Measurements from ENCODE around the gene CSF2.

Gene CSF2

GRCh38 chr5:132069994-132070393 lies 3.6 kb upstream of the CSF2 start:
- H3K27me3 Mint-ChIP-seq = no peaks in the 10 kb centered on the region

DNA sequence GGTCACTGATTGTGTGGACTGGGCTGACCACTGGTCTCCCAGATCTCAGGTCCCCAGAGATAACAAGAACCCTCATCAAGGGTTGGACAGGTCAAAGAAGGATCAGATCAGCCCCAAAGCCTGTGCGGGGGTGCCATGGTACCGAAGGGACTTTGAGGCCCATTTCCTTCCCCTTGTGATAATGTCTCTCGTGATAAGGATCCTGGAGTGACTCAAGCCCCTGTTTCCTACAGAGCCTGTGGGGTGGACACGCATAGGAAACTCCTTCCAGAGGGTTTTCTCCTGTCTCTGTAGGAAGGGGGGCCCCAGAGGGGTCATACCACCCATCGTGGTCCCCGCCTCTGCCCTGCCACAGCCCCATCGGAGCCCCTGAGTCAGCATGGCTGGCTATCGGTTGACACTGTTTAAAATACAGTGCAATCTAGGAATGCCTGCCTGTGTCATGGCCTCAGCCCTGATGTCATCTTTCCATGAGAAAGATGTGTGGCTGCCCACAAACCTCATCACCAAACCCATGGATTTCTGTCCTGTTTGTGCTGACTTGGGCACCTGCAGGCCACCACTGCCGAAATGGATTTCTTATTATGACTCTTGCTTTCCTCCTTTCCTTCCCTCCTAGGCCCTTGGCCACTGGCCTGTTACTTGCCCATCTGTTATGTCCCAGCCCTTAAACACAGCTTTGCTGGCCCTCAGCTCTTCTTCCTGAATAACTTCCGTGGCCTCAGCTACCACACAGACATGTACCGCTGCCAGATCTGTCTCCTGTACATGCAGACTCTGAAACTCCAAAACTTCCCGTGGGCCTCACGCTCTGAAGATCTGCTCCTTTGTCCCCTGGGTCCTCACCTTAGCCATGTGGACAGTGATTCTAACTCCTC lies 2.9 kb upstream of the CSF2 start:
- ATAC-seq (peak; percentile 77), DNase-seq (peak; percentile 80)
- Mint-ChIP-seq H3K9me3 (no peaks in the 10 kb centered on the region), H3K4me1 (peaks cover 78% of the 10 kb centered on the region), H3K4me3 (peak overlapping the region; percentile 26), H3K36me3 (ENCODE audit: low read depth) (peaks cover 21% of the 10 kb centered on the region), H3K27ac (peak overlapping the region; percentile 91), H3K27me3 (no peaks in the 10 kb centered on the region)

More at GRCh38 chr5:132069994-132070393, 3.6 kb upstream of the CSF2 start:
- Mint-ChIP-seq H3K36me3 (ENCODE audit: low read depth) (peaks cover 14% of the 10 kb centered on the region), H3K9me3 (no peaks in the 10 kb centered on the region), H3K4me1 (peaks cover 78% of the 10 kb centered on the region), H3K4me3 (peak overlapping the region; percentile 26), H3K27ac (peak overlapping the region; percentile 91)
- DNase-seq (no peak), ATAC-seq (no peak)

- peak overlapping the region; percentile 91 for H3K27ac Mint-ChIP-seq
- peaks cover 74% of the 10 kb centered on the region for H3K4me1 Mint-ChIP-seq
- H3K4me3 Mint-ChIP-seq = peak overlapping the region; percentile 15
- no peaks in the 10 kb centered on the region for H3K9me3 Mint-ChIP-seq
- H3K36me3 Mint-ChIP-seq (ENCODE audit: low read depth) = peaks cover 23% of the 10 kb centered on the region
- H3K27me3 Mint-ChIP-seq = no peaks in the 10 kb centered on the region
- DNase-seq (no peak), ATAC-seq (no peak)
These were observed 2.3 kb upstream of the CSF2 start for GRCh38 chr5:132071338-132071707.

- Mint-ChIP-seq H3K9me3 (no peaks in the 10 kb centered on the region), H3K27ac (peak overlapping the region; percentile 91), H3K4me3 (no peak overlapping the region), H3K36me3 (ENCODE audit: low read depth) (peaks cover 25% of the 10 kb centered on the region), H3K27me3 (no peaks in the 10 kb centered on the region), H3K4me1 (peaks cover 76% of the 10 kb centered on the region)
- ATAC-seq (no peak), DNase-seq (no peak)
These were observed 1.5 kb upstream of the CSF2 start for GRCh38 chr5:132072070-132072469.

DNA sequence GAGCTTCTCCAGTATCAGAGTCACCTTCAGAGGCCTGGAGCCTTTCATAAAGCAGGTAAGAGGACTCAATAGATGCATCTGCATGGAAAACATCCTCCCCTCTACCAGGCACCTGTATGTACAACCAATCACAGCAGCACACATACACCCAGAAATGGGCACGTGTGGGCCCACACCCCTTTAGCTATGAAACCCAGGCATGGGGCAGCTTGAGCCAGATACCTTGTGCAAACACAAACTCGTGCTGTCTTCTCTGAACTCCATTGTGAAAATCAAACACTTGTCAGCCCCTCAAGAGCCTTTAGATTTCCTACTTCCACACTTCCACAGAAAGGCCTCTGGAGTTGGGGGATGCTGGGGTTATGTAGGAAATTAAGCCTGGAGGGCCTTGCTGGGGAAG lies 1.1 kb upstream of the CSF2 start:
- H3K36me3 Mint-ChIP-seq (ENCODE audit: low read depth) = peaks cover 25% of the 10 kb centered on the region
- ATAC-seq (no peak), DNase-seq (no peak)
- H3K27ac Mint-ChIP-seq = peak overlapping the region; percentile 91
- no peak overlapping the region for H3K4me3 Mint-ChIP-seq
- peaks cover 79% of the 10 kb centered on the region for H3K4me1 Mint-ChIP-seq
- no peaks in the 10 kb centered on the region for H3K9me3 Mint-ChIP-seq
- H3K27me3 Mint-ChIP-seq = no peaks in the 10 kb centered on the region

DNA sequence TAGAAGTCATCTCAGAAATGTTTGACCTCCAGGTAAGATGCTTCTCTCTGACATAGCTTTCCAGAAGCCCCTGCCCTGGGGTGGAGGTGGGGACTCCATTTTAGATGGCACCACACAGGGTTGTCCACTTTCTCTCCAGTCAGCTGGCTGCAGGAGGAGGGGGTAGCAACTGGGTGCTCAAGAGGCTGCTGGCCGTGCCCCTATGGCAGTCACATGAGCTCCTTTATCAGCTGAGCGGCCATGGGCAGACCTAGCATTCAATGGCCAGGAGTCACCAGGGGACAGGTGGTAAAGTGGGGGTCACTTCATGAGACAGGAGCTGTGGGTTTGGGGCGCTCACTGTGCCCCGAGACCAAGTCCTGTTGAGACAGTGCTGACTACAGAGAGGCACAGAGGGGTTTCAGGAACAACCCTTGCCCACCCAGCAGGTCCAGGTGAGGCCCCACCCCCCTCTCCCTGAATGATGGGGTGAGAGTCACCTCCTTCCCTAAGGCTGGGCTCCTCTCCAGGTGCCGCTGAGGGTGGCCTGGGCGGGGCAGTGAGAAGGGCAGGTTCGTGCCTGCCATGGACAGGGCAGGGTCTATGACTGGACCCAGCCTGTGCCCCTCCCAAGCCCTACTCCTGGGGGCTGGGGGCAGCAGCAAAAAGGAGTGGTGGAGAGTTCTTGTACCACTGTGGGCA lies 642 bp downstream of the CSF2 start:
- ATAC-seq (no peak), DNase-seq (no peak)
- Mint-ChIP-seq H3K4me1 (peaks cover 87% of the 10 kb centered on the region), H3K4me3 (peak overlapping the region; percentile 84), H3K27me3 (no peaks in the 10 kb centered on the region), H3K9me3 (no peaks in the 10 kb centered on the region), H3K36me3 (ENCODE audit: low read depth) (peaks cover 25% of the 10 kb centered on the region), H3K27ac (peak overlapping the region; percentile 91)

DNA sequence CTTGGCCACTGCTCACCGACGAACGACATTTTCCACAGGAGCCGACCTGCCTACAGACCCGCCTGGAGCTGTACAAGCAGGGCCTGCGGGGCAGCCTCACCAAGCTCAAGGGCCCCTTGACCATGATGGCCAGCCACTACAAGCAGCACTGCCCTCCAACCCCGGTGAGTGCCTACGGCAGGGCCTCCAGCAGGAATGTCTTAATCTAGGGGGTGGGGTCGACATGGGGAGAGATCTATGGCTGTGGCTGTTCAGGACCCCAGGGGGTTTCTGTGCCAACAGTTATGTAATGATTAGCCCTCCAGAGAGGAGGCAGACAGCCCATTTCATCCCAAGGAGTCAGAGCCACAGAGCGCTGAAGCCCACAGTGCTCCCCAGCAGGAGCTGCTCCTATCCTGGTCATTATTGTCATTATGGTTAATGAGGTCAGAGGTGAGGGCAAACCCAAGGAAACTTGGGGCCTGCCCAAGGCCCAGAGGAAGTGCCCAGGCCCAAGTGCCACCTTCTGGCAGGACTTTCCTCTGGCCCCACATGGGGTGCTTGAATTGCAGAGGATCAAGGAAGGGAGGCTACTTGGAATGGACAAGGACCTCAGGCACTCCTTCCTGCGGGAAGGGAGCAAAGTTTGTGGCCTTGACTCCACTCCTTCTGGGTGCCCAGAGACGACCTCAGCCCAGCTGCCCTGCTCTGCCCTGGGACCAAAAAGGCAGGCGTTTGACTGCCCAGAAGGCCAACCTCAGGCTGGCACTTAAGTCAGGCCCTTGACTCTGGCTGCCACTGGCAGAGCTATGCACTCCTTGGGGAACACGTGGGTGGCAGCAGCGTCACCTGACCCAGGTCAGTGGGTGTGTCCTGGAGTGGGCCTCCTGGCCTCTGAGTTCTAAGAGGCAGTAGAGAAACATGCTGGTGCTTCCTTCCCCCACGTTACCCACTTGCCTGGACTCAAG lies 1.5 kb downstream of the CSF2 start:
- ATAC-seq = peak; percentile 31
- no peaks in the 10 kb centered on the region for H3K9me3 Mint-ChIP-seq

DNA sequence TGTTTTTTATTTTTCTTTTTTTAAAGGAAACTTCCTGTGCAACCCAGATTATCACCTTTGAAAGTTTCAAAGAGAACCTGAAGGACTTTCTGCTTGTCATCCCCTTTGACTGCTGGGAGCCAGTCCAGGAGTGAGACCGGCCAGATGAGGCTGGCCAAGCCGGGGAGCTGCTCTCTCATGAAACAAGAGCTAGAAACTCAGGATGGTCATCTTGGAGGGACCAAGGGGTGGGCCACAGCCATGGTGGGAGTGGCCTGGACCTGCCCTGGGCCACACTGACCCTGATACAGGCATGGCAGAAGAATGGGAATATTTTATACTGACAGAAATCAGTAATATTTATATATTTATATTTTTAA lies 2.1 kb downstream of the CSF2 start:
- H3K36me3 Mint-ChIP-seq (ENCODE audit: low read depth) = peaks cover 25% of the 10 kb centered on the region
- no peaks in the 10 kb centered on the region for H3K27me3 Mint-ChIP-seq
- H3K27ac Mint-ChIP-seq = peak overlapping the region; percentile 91
- peak overlapping the region; percentile 84 for H3K4me3 Mint-ChIP-seq
- no peaks in the 10 kb centered on the region for H3K9me3 Mint-ChIP-seq
- DNase-seq (no peak), ATAC-seq (no peak)
- peaks cover 86% of the 10 kb centered on the region for H3K4me1 Mint-ChIP-seq

More for the DNA sequence above, 1.5 kb downstream of the CSF2 start:
- peak overlapping the region; percentile 91 for H3K27ac Mint-ChIP-seq
- H3K27me3 Mint-ChIP-seq = no peaks in the 10 kb centered on the region
- peak; percentile 71 for DNase-seq
- peaks cover 88% of the 10 kb centered on the region for H3K4me1 Mint-ChIP-seq
- H3K36me3 Mint-ChIP-seq (ENCODE audit: low read depth) = peaks cover 25% of the 10 kb centered on the region
- peak overlapping the region; percentile 84 for H3K4me3 Mint-ChIP-seq

- Mint-ChIP-seq H3K4me3 (peak overlapping the region; percentile 84), H3K27ac (peak overlapping the region; percentile 91), H3K36me3 (ENCODE audit: low read depth) (peaks cover 25% of the 10 kb centered on the region), H3K4me1 (peaks cover 82% of the 10 kb centered on the region), H3K27me3 (no peaks in the 10 kb centered on the region), H3K9me3 (no peaks in the 10 kb centered on the region)
- DNase-seq (peak; percentile 62), ATAC-seq (peak; percentile 39)
These were observed 2.7 kb downstream of the CSF2 start for GRCh38 chr5:132076202-132076830.

DNA sequence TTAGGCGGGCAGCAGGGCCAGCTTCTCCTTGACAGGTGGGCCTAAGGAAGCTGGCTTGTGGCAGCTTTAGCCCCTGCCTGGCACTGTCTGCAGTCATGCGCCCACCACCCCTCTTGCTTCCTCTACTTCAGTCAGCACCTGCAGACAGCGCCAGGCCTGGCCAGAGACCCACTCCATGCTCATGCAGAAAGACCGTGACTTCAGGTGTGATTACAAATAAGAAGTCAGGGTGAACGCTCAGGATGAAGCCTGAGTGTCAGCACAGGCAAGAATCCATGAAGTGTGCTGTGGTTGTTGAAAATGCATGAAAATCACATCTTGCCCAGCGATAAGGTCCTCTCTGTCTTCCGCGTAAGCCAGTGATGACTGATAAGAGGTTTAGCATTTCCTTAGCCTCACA lies 3.4 kb downstream of the CSF2 start:
- Mint-ChIP-seq H3K36me3 (ENCODE audit: low read depth) (peaks cover 25% of the 10 kb centered on the region), H3K9me3 (no peaks in the 10 kb centered on the region), H3K4me1 (peaks cover 82% of the 10 kb centered on the region), H3K27me3 (no peaks in the 10 kb centered on the region), H3K4me3 (peak overlapping the region; percentile 84), H3K27ac (peak overlapping the region; percentile 91)
- ATAC-seq (peak; percentile 15), DNase-seq (no peak)

DNA sequence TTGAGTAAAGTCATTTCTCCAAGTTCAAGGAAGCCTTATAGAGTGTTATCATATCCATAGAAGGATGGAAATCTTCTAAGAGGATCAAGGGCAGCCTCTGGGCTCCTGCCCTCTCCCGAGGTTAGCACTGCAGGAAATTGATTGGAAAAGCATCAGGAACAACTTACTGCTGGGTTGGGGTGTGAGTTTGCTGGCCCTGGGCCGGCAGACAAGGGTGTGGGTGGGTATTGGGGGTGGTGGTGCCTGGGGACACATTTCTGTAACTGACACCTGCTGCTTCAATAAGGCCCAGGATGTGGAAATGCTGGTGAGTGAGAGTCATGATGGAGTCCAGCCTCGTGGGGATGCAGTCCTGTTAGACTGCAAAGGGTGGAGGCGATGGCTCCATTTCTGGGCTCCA lies 5.5 kb downstream of the CSF2 start:
- H3K36me3 Mint-ChIP-seq (ENCODE audit: low read depth) = peaks cover 20% of the 10 kb centered on the region
- H3K4me3 Mint-ChIP-seq = no peak overlapping the region
- H3K9me3 Mint-ChIP-seq = no peaks in the 10 kb centered on the region
- ATAC-seq = no peak
- peak overlapping the region; percentile 48 for H3K27ac Mint-ChIP-seq
- no peak for DNase-seq
- no peaks in the 10 kb centered on the region for H3K27me3 Mint-ChIP-seq
- peaks cover 82% of the 10 kb centered on the region for H3K4me1 Mint-ChIP-seq

GRCh38 chr5:132079619-132080018 lies 6.0 kb downstream of the CSF2 start:
- DNase-seq (no peak), ATAC-seq (no peak)
- peaks cover 84% of the 10 kb centered on the region for H3K4me1 Mint-ChIP-seq
- peaks cover 15% of the 10 kb centered on the region for H3K36me3 Mint-ChIP-seq (ENCODE audit: low read depth)
- no peak overlapping the region for H3K4me3 Mint-ChIP-seq
- peak overlapping the region; percentile 39 for H3K27ac Mint-ChIP-seq
- no peaks in the 10 kb centered on the region for H3K27me3 Mint-ChIP-seq
- H3K9me3 Mint-ChIP-seq = no peaks in the 10 kb centered on the region

- Mint-ChIP-seq H3K4me3 (no peak overlapping the region), H3K27me3 (no peaks in the 10 kb centered on the region), H3K36me3 (ENCODE audit: low read depth) (peaks cover 5% of the 10 kb centered on the region), H3K27ac (peak overlapping the region; percentile 39), H3K9me3 (no peaks in the 10 kb centered on the region), H3K4me1 (peaks cover 84% of the 10 kb centered on the region)
- no peak for DNase-seq
- ATAC-seq = no peak
These were observed 7.0 kb downstream of the CSF2 start for GRCh38 chr5:132080595-132080994.

- Mint-ChIP-seq H3K4me1 (peaks cover 87% of the 10 kb centered on the region), H3K9me3 (no peaks in the 10 kb centered on the region), H3K27me3 (no peaks in the 10 kb centered on the region), H3K4me3 (no peak overlapping the region), H3K27ac (peak overlapping the region; percentile 81), H3K36me3 (ENCODE audit: low read depth) (peaks cover 2% of the 10 kb centered on the region)
- ATAC-seq = no peak
- DNase-seq = no peak
These were observed 7.9 kb downstream of the CSF2 start for GRCh38 chr5:132081458-132081857.

All from activated naive CD8-positive, alpha-beta T cell treated with anti-CD3 and anti-CD28 coated beads, Interleukin-2, amount 50 U/mL, for 24 hours (primary cell).